ENCODE data around the gene RPN2.
"Not testable (repeated sequence)": the region's sequence is repeated elsewhere in the genome, so short reads cannot be mapped to it uniquely, and the experiment has no call there.

RPN2 gene

GRCh38 chr20:37178839-37179682 is at the start of gene RPN2, which contains the start of gene MROH8:
Gene RPN2 (plus strand): TSS chr20:37179330. CDS start chr20:37179357, 27 bp downstream.
Gene MROH8 (minus strand): TSS chr20:37179548.
- no peak for FAIRE-seq

GRCh38 chr20:37131486-37131885 is 47.6 kb upstream of the RPN2 start:
- FAIRE-seq: no peak

GRCh38 chr20:37133952-37134351 is 45.2 kb upstream of the RPN2 start:
- FAIRE-seq: no peak

- FAIRE-seq: no peak
These were observed 41.6 kb upstream of the RPN2 start for GRCh38 chr20:37137547-37137946.

- FAIRE-seq: no peak
These were observed 36.4 kb upstream of the RPN2 start for GRCh38 chr20:37142708-37143107.

- FAIRE-seq: no peak
These were observed 34.2 kb upstream of the RPN2 start for GRCh38 chr20:37144856-37145404.

- no peak for FAIRE-seq
These were observed 31.9 kb upstream of the RPN2 start for GRCh38 chr20:37147250-37147649.

- not testable (repeated sequence) for FAIRE-seq
These were observed 28.3 kb upstream of the RPN2 start for GRCh38 chr20:37150864-37151263.

GRCh38 chr20:37151529-37151928 is 27.6 kb upstream of the RPN2 start:
- no peak for FAIRE-seq

GRCh38 chr20:37152284-37152683 is 26.8 kb upstream of the RPN2 start:
- FAIRE-seq: no peak

GRCh38 chr20:37154684-37155298 is 24.3 kb upstream of the RPN2 start:
- no peak for FAIRE-seq

- FAIRE-seq: no peak
These were observed 23.1 kb upstream of the RPN2 start for GRCh38 chr20:37155987-37156386.

GRCh38 chr20:37158248-37158647 is 20.9 kb upstream of the RPN2 start:
- FAIRE-seq: no peak

- FAIRE-seq: no peak
These were observed 18.4 kb upstream of the RPN2 start for GRCh38 chr20:37160683-37161082.

- FAIRE-seq: no peak
These were observed 17.1 kb upstream of the RPN2 start for GRCh38 chr20:37161830-37162549.

- FAIRE-seq: no peak
These were observed 16.5 kb upstream of the RPN2 start for GRCh38 chr20:37162646-37163045.

GRCh38 chr20:37163832-37164554 is 15.1 kb upstream of the RPN2 start:
- FAIRE-seq: no peak

- no peak for FAIRE-seq
These were observed 14.1 kb upstream of the RPN2 start for GRCh38 chr20:37165031-37165430.

- FAIRE-seq: no peak
These were observed 12.3 kb upstream of the RPN2 start for GRCh38 chr20:37166867-37167266.

- no peak for FAIRE-seq
These were observed 6.3 kb upstream of the RPN2 start for GRCh38 chr20:37172836-37173235.

GRCh38 chr20:37179683-37180524 is 774 bp downstream of the RPN2 start:
- no peak for FAIRE-seq

GRCh38 chr20:37185686-37186085 is 6.6 kb downstream of the RPN2 start:
- no peak for FAIRE-seq
